HG03103 (cell line): ENCODE results near the gene FARP1.
A peak's percentile ranks its signal among the peaks of the same experiment; 100 is the strongest.

Experiments used
- ATAC-seq: cut with Tn5 transposase; IDR thresholded peaks from one replicate; pipeline ENCODE4 v1.9.1; 2021; ENCODE audit warnings: low read depth; ENCODE audit not compliant: unreplicated experiment

Gene FARP1

GRCh38 chr13:98134901-98135300 lies 8.0 kb upstream of the FARP1 start:
- ATAC-seq, result no peak

GRCh38 chr13:98141091-98141490 lies 1.8 kb upstream of the FARP1 start:
- no peak for ATAC-seq

DNA sequence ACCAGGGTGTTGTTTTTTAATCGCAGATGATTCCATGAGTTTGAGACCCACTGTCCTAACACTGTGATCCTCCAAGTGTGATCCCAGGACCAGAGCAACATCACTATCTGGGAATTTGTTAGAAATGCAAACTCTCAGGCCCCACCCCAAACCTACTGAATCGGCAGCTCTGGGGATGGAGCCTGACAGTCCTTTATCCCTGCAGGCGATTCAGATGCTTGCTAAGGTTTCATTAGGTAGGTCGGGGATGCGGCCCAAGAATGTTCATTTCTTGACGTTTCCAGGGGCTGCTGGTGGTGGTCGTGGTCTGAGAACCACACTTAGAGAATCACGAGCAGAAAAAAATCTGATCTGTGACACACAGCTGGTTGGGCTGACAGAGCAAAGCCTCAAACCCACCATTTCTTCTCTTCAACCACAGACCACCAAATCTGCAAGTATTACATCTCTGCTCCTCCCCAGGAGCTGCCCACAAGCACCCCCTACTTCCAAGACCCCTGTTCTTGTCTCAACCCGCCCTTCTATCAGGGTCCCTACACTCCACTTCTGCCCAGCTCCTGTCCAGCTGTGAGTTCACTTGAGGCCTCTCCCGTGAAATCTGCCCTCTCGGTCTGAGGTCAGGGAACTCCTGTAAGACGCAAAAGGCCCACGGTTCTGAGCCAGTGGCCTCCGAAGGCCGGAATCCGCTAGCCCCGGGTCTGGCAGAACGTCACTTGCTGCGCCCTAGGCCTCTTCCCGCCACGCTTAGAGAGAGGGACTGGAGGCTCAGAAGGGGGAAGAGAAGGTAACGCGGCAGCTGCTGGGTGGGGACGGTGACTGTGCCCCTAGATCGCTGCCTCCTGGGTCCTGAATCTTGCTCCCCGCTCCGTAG lies 1.1 kb upstream of the FARP1 start:
- ATAC-seq, result peak; percentile 6

DNA sequence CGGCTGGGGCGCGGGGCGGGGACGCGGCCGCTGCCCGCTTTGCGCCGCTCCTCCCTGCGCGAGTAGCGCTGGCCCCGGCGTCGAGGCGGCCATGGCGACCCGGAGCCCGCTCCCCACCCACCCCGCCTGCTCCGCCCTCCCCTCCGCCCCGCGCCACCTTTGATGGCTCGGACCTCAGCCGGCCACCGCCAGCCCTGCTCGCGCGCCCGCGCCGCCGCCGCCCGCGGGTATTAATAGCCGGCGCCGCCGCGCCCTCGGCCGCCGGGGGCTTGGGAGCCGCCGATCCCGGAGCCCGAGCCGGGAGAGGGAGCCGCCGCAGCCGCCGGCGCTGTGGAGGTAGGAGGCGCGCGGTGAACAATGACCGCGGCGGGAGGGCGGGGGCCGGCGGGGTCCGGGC lies 261 bp downstream of the FARP1 start:
- peak; percentile 31 for ATAC-seq

- ATAC-seq, result no peak
Observed at GRCh38 chr13:98143601-98144026, 720 bp downstream of the FARP1 start.

DNA sequence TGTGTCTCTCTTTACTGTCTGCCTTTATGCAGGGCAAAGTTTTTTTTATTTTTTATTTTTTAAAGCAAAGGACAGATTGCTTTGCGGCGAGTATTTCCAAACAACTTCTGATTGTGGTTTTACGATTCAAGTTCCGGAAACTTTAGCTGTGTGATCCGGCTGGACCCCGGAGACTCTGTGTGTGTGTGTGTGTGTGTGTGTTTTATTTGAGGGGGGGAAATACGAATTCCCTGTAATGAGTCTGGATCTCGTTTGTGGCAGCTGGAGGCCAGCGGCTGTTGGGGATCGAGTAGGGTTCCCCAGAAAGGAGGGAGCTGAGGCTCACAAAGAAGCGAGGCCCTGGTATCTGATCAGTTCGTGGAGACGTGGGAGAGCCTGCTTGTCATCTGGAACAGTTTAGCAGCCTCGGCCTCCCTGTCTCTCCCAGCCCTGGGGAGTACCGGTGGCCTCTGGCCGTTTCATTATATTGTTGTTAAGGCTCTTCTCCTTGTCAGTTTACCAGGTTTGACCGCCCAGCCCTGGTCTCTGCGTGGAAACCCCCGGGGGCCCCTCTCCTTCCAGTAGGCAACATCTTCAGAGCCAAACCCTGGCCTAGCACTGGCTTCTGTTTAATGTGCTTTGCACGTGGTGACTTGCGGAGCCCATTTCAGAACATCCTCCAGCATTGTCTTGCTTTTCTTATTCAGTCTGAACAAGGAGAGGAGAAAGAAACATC lies 1.3 kb downstream of the FARP1 start:
- ATAC-seq, result no peak

DNA sequence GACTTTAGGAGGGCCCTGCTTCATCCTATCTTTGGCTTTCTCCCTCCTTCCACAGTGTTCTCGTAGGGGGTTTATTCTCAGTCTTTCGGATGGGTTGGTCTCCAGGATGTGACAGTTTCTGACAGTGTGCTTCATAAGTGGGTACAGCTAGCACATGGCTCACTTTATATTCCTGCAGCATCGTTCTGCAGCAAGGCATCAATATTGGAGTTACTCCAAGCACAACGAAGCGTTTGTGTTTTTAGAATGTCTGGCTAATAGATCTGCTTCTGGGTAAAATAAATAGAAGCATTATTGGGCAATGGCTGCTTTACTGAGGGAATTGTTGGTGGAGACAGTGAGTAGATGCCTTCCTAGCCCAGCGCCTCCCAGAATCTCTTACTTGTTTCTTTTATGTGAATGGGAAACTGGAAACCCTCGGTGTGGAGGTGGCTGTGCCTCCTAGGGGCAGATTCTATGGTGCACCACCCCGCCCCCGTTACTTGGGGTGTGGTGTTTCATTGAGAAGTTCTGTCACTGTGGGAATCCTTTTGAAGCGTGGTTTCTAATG lies 2.0 kb downstream of the FARP1 start:
- ATAC-seq, result no peak

DNA sequence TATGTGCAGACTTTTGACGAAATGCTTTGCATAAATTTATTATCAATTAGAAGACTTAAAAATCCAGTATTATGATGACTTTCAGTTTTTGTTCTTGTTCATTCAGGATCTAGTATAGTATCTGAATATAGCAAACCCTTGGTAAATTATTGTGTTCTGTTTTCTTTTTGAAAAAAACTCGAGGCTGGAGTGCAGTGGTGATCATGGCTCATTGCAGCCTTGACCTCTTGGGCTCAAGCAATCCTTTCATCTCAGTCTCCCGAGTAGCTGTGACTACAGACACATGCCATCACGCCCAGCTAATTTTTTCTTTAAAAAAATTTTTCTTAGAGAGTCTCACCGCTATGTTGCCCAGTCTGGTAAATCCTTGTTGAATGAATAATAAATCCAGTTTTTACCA lies 4.6 kb downstream of the FARP1 start:
- ATAC-seq, result no peak

DNA sequence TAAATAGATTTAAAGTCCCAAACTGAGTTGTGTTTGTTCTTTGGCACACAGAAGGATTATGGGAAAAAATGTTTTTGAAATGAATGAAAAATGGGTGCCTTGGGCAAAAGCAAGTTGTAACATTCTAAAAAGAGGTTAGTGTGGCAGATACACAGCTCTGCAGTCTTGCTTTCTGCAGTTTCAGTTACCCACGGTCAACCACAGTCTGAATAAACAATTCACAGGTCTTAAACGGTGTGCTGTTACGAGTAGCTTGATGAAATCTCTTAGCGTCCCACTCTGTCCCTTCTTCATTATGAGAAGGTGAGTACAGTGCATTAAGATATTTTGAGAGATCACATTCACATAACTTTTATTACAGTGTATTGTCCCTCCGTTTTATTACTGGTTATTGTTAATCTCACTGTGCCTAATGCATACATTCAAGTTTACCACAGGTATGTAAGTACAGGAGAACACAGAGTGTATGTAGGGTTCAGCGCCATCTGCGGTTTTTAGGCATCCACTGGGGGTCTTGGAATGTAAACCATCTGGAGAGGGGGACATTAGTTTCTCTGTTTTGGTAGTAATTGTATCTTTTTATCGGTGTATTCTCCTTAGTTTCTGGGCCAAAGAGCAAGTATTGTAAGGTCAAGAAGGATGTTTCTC lies 8.1 kb downstream of the FARP1 start:
- no peak for ATAC-seq

DNA sequence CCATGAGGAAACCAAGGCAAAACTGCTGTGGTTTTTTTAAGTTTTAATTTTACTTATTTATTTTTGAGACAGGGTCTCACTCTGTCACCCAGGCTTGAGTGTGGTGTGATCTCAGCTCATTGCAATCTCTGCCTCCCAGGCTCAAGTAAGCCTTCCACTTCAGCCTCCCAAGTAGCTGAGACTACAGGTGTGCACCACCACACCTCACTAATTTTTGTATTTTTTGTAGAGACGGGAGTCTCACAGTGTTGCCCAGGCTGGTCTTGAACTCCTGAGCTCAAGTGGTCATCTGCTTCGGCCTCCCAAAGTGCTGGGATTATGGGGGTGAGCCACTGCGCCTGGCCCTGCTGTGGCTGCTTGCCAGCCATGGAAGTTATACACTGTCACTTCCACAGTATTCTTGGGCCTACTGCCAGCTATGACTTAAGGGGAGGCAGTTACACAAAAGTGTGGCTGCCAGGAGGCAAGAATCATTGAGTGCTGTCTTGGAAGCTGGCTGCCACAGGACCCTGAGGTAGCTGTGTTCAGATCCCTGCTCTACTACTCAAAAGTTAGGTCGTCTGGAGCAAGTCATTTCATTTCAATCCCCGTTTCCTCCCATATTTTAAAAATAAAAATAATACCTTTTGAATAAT lies 12.7 kb downstream of the FARP1 start:
- ATAC-seq, result no peak

DNA sequence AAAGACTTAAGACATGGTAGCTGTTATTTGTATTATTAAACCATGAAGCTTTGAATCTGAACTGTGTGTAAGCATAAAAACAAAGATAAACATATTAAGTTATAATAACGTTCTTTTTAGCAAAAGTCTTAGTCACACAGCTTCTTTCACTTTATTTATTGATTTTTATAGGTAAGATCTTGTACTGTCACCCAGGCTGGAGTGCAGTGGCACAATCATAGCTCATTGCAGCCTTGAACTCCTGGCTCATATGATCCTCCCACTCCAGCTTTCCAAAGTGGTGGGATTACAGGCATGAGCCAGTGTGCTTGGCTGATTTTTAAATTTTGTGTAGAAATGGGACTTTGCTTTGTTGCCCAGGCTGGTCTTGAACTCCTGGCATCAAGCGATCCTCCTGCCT lies 13.4 kb downstream of the FARP1 start:
- no peak for ATAC-seq

GRCh38 chr13:98157188-98157587 lies 14.3 kb downstream of the FARP1 start:
- no peak for ATAC-seq

DNA sequence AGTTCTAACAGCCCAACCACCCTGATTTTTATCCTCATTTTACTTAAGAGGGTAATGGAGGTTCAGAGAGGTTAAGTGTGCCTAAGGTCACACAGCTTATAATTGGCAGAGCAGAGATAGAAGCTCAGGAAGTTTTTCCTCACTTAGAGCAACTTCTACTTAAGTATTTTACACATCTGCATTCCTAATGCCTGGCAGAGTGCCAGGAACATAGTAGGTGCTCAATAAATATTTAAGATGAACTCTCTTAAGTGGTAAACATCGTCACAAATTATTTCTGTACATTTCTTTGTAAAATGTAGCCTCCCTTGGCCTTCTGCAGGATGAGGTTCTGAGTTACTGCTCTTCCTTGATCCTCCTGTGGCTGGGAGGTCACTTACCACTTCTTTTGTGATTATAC lies 14.7 kb downstream of the FARP1 start:
- no peak for ATAC-seq

GRCh38 chr13:98158172-98158899 lies 15.4 kb downstream of the FARP1 start:
- no peak for ATAC-seq

DNA sequence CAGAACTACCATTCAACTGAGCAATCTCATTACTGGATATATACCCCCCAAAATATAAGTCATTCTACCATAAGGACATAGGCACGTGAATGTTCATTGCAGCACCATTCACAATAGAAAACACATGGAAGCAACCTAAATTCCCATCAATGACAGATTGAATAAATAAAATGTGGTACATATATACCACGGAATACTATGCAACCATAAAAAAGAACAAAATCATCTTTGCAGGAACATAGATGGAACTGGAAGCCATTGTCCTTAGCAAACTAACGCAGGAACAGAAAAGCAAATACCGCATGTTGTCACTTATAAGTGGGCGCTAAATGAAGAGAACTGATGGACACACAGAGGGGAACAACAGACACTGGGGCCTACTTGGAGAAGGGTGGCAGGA lies 20.0 kb downstream of the FARP1 start:
- no peak for ATAC-seq

DNA sequence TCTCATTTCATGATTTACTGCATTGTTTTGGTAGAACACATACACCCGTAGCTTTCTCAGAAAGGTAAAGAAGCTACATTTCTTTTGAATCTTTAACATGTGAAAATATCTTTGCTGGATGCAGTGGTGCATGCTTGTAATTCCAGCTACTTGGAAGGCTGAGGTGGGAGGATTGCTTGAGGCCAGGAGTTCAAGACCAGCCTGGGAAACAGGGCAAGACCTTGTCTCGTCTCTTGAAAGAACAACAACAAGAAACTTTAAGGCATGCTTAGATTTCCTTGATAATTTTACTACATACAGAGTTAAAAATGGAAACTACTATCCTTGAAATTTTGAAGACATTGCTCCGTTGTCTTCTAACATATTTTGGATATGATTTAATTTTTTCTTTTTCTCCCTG lies 26.4 kb downstream of the FARP1 start:
- ATAC-seq, result no peak

DNA sequence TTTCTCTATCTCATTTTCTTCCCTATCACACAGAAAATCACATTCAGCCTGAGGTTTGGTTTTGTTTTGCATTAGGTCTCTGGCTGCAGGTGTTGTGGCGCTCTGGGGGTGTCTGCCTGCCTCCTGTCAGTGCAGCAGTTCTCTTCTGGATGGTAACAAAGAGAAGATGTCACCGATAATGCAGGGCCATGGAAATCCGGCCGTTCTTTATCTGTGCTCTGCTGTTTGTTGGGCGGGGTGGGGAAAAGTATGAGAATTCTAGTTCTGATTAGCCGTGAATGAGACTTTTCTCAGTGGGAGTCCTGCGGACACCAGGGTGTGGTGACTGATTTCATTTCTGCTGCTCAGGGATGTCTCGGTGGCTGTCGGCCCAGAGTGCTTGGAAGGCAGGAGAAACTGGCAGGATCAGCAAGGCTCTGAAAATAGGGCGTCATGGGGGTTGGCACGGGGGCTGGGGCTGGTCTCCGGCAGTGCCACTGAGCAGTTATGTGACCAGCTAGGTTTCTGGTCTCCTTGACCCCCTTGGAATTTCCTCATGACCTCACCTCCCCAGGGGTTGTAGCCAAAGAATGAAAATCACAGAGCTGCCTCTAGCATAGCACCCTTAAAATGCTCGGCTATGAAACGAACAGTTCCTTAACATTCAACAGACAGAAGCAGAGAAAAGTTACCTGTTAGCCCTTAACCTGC lies 29.2 kb downstream of the FARP1 start:
- ATAC-seq, result no peak

DNA sequence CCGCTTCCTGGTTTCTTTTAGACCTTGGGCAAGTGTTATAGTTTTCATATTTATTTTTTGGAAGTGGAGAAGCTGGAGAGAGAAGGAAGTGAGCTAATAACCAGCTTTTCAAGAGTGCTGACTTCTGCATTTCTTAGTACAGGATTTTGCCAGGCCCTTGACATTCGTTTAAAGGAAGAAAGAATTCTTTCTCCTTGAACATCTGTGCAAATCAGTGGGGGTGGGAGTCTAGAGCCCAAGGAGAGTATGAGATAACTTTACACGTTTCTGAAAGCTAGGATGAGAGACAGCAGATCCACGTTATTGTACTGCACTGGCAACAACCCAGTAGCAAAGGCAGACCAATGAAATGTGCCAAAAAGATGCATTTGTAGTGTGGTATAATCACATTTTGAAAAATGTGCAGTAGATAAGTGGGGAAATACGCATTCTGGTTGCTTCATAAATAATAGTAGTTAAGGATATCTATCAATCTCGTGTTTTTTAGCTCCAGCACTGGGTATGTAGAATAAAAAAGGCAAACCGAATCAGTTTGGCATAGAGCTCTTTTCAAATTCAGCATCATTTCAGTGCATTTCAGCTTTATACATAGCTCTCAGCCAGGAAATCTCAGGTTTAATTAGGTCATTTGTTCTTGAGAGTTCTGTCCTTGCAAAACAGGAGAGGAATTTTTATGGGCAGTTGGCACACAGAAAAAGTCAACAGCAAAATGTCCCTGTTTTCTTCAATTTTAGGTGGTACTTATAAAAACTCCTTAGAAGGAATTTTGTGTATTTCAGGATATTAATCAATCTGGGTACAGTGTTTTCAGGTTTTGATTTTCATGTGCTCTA lies 29.9 kb downstream of the FARP1 start:
- ATAC-seq, result no peak
